ENCODE measurements around the gene SEMA3A. TPM values are rescaled to one million over a fixed set of nuclear protein-coding genes. Genes with fewer than 3 reads are reported as not detected.
A peak's percentile ranks its signal among the peaks of the same experiment; 100 is the strongest.

SEMA3A gene
- total RNA-seq, 2 experiments from 2014 or later: 0.50 to 0.60 TPM

GRCh38 chr7:84237533-84238173 is 43.1 kb upstream of the SEMA3A start:
- no peaks in the 10 kb centered on the region for H3K27me3 Mint-ChIP-seq
- Histone ChIP-seq H3K27ac (ENCODE audit: low read depth in 1 of 2, low read length in 2 of 2) (no peak overlapping the region), H3K4me1 (ENCODE audit: insufficient read depth, low read length) (no peaks in the 10 kb centered on the region), H3K4me3 (ENCODE audit: low read length) (no peak overlapping the region), H3K9me3 (ENCODE audit: control insufficient read depth in 1 of 2, insufficient read depth in 1 of 2, low read length in 2 of 2) (peaks cover 0 to 3% of the 10 kb centered on the region in 2 experiments), H3K36me3 (ENCODE audit: insufficient read depth, low read length) (no peaks in the 10 kb centered on the region), H3K27me3 (ENCODE audit: control insufficient read depth in 1 of 2, insufficient read depth in 2 of 2, low read length in 2 of 2) (no peaks in the 10 kb centered on the region)
- peaks cover 2% of the 10 kb centered on the region for H3K9me3 Mint-ChIP-seq
- no peak overlapping the region for H3K27ac Mint-ChIP-seq
- ChIA-PET CTCF (no interaction called here), POLR2A (no interaction called here)
- no peak for TF ChIP-seq CTCF (IDR thresholded peaks at IDR 0.05)
- no peaks in the 10 kb centered on the region for H3K4me1 Mint-ChIP-seq (ENCODE audit: low read depth)
- no peak overlapping the region for H3K4me3 Mint-ChIP-seq
- H3K36me3 Mint-ChIP-seq (ENCODE audit: low read depth): no peaks in the 10 kb centered on the region
- DNase-seq (peak in 2 of 14 experiments; percentile 26 to 41), ATAC-seq (ENCODE audit: poor library complexity) (no peak)
- intact Hi-C loops (cut with DNase I, micrococcal nuclease): no loop called here

- H3K27ac ChIP-seq (ENCODE audit: low read depth in 1 of 2, low read length in 2 of 2): no peak overlapping the region
- H3K9me3 ChIP-seq (ENCODE audit: control insufficient read depth in 1 of 2, insufficient read depth in 1 of 2, low read length in 2 of 2): peaks cover 0 to 3% of the 10 kb centered on the region in 2 experiments
- Mint-ChIP-seq H3K4me1 (ENCODE audit: low read depth) (no peaks in the 10 kb centered on the region), H3K9me3 (peaks cover 2% of the 10 kb centered on the region), H3K27ac (no peak overlapping the region), H3K27me3 (no peaks in the 10 kb centered on the region), H3K36me3 (ENCODE audit: low read depth) (no peaks in the 10 kb centered on the region), H3K4me3 (no peak overlapping the region)
- H3K4me1 ChIP-seq (ENCODE audit: insufficient read depth, low read length): no peaks in the 10 kb centered on the region
- no peak for TF ChIP-seq CTCF (IDR thresholded peaks at IDR 0.05)
- H3K36me3 ChIP-seq (ENCODE audit: insufficient read depth, low read length): no peaks in the 10 kb centered on the region
- no peak overlapping the region for H3K4me3 ChIP-seq (ENCODE audit: low read length)
- intact Hi-C loops (cut with DNase I, micrococcal nuclease): no loop called here
- no peaks in the 10 kb centered on the region for H3K27me3 ChIP-seq (ENCODE audit: control insufficient read depth in 1 of 2, insufficient read depth in 2 of 2, low read length in 2 of 2)
- ChIA-PET CTCF (no interaction called here), POLR2A (no interaction called here)
- no peak for ATAC-seq (ENCODE audit: poor library complexity)
- no peak for DNase-seq
These were observed 41.8 kb upstream of the SEMA3A start for GRCh38 chr7:84236398-84236797.

GRCh38 chr7:84232646-84233045 is 38.1 kb upstream of the SEMA3A start:
- no peaks in the 10 kb centered on the region for H3K9me3 ChIP-seq (ENCODE audit: control insufficient read depth in 1 of 2, insufficient read depth in 1 of 2, low read length in 2 of 2)
- no peaks in the 10 kb centered on the region for H3K36me3 ChIP-seq (ENCODE audit: insufficient read depth, low read length)
- DNase-seq: peak in 1 of 14 experiments; percentile 17
- CTCF ChIA-PET: no interaction called here
- TF ChIP-seq CTCF (IDR thresholded peaks at IDR 0.05): no peak
- no peak overlapping the region for H3K4me3 Mint-ChIP-seq
- intact Hi-C loops (cut with DNase I, micrococcal nuclease): no loop called here
- no peaks in the 10 kb centered on the region for H3K36me3 Mint-ChIP-seq (ENCODE audit: low read depth)
- no peaks in the 10 kb centered on the region for H3K27me3 Mint-ChIP-seq
- H3K27me3 ChIP-seq (ENCODE audit: control insufficient read depth in 1 of 2, insufficient read depth in 2 of 2, low read length in 2 of 2): no peaks in the 10 kb centered on the region
- ATAC-seq (ENCODE audit: poor library complexity): no peak
- H3K9me3 Mint-ChIP-seq: no peaks in the 10 kb centered on the region
- H3K4me1 Mint-ChIP-seq (ENCODE audit: low read depth): no peaks in the 10 kb centered on the region
- POLR2A ChIA-PET: no interaction called here
- no peaks in the 10 kb centered on the region for H3K4me1 ChIP-seq (ENCODE audit: insufficient read depth, low read length)
- H3K27ac ChIP-seq (ENCODE audit: low read depth in 1 of 2, low read length in 2 of 2): no peak overlapping the region
- no peak overlapping the region for H3K27ac Mint-ChIP-seq
- H3K4me3 ChIP-seq (ENCODE audit: low read length): no peak overlapping the region

Measured in CD4-positive, alpha-beta T cell (primary cell).